Measurements from ENCODE around the gene PCSK5.

PCSK5 gene

GRCh38 chr9:76390656-76391055, 500.2 kb downstream of the PCSK5 start:
- H3K27ac ChIP-seq: no peak overlapping the region
- CTCF ChIA-PET: no interaction called here

GRCh38 chr9:76394195-76394959, 503.9 kb downstream of the PCSK5 start, which contains the start of gene RFK:
Gene RFK (minus strand): TSS chr9:76394426. CDS start chr9:76394171, 255 bp downstream.
- CTCF ChIA-PET: interaction anchor here (0.6 to 2.1 kb wide), 8 partner anchors 9 to 564 kb away, joined by 3 to 13 read pairs (median 4); no protein-coding TSS in a partner anchor
- H3K27ac ChIP-seq: peak within 1 kb of the TSS; percentile 89

More at GRCh38 chr9:76390656-76391055, 500.2 kb downstream of the PCSK5 start:
- POLR2A ChIA-PET (ENCODE audit: low non-redundant PET): no interaction called here
- DNase-seq (ENCODE audit: low spot score): no peak
- TF ChIP-seq CTCF (conservative IDR thresholded peaks at IDR 0.05; ENCODE audit: low read depth): no peak

GRCh38 chr9:76394960-76395252, 504.4 kb downstream of the PCSK5 start:
- POLR2A ChIA-PET (ENCODE audit: low non-redundant PET): interaction anchor here (1.0 kb wide), 1 partner anchor 312 kb away, joined by 3 read pairs; no protein-coding TSS in a partner anchor
- CTCF ChIA-PET: interaction anchor here (0.6 to 2.1 kb wide), 4 partner anchors 11 to 769 kb away, joined by 3 to 13 read pairs (median 4); no protein-coding TSS in a partner anchor
- H3K27ac ChIP-seq: peak overlapping the region; percentile 89
- peak; percentile 34 for DNase-seq (ENCODE audit: low spot score)
- TF ChIP-seq CTCF (conservative IDR thresholded peaks at IDR 0.05; ENCODE audit: low read depth): no peak

More at GRCh38 chr9:76394195-76394959, 503.9 kb downstream of the PCSK5 start, which contains the start of gene RFK:
- POLR2A ChIA-PET (ENCODE audit: low non-redundant PET): interaction anchor here (0.5 to 1.6 kb wide), 4 partner anchors 11 to 483 kb away, joined by 3 to 7 read pairs (median 4); no protein-coding TSS in a partner anchor
- TF ChIP-seq CTCF (conservative IDR thresholded peaks at IDR 0.05; ENCODE audit: low read depth): peak; percentile 51
- peak; percentile 91 for DNase-seq (ENCODE audit: low spot score)

GRCh38 chr9:76395381-76395780, 504.9 kb downstream of the PCSK5 start:
- TF ChIP-seq CTCF (conservative IDR thresholded peaks at IDR 0.05; ENCODE audit: low read depth): no peak
- POLR2A ChIA-PET (ENCODE audit: low non-redundant PET): no interaction called here
- CTCF ChIA-PET: interaction anchor here (0.6 to 2.1 kb wide), 3 partner anchors 25 to 769 kb away, joined by 3 to 13 read pairs (median 3); no protein-coding TSS in a partner anchor
- peak overlapping the region; percentile 89 for H3K27ac ChIP-seq
- no peak for DNase-seq (ENCODE audit: low spot score)

- H3K27ac ChIP-seq: no peak overlapping the region
- CTCF ChIA-PET: no interaction called here
Measured at GRCh38 chr9:76396144-76396543, 505.7 kb downstream of the PCSK5 start.

GRCh38 chr9:76396597-76396996, 506.1 kb downstream of the PCSK5 start:
- no peak for TF ChIP-seq CTCF (conservative IDR thresholded peaks at IDR 0.05; ENCODE audit: low read depth)
- DNase-seq (ENCODE audit: low spot score): no peak
- no peak overlapping the region for H3K27ac ChIP-seq
- CTCF ChIA-PET: interaction anchor here (0.6 kb wide), 1 partner anchor 1283 kb away, joined by 3 read pairs; no protein-coding TSS in a partner anchor
- POLR2A ChIA-PET (ENCODE audit: low non-redundant PET): no interaction called here

More at GRCh38 chr9:76396144-76396543, 505.7 kb downstream of the PCSK5 start:
- POLR2A ChIA-PET (ENCODE audit: low non-redundant PET): no interaction called here
- DNase-seq (ENCODE audit: low spot score): no peak
- TF ChIP-seq CTCF (conservative IDR thresholded peaks at IDR 0.05; ENCODE audit: low read depth): no peak
